K562 (cell line): ENCODE data around the gene PCP2. TPM values are rescaled to one million over a fixed set of nuclear protein-coding genes. Genes with fewer than 3 reads are reported as not detected.
A peak's percentile ranks its signal among the peaks of the same experiment; 100 is the strongest.

Experiments
- BDP1 ChIP-seq: IDR thresholded peaks from 3 replicates; pipeline ENCODE4 v1.6.1; 2011; ENCODE audit not compliant: insufficient read length, insufficient read depth
- ETV5 ChIP-seq: sonication (generic); formaldehyde crosslinking; IDR thresholded peaks from 2 replicates; pipeline ENCODE4 v1.4.0; 2020; ENCODE audit warnings: low read depth, mild to moderate bottlenecking, missing genetic modification reagents
- GTF2E2 ChIP-seq: fragments of 200-800 bp; sonication (Bioruptor generic); IDR thresholded peaks from 2 replicates; pipeline ENCODE4 v1.6.1; 2016; ENCODE audit warnings: missing genetic modification characterization, missing compliant biosample characterization
- L3MBTL2 ChIP-seq: fragments of 450-650 bp; IDR thresholded peaks from 2 replicates; pipeline ENCODE4 v1.6.1; 2016; ENCODE audit warnings: mild to moderate bottlenecking, moderate library complexity
- PHB2 ChIP-seq: fragments of 450-650 bp; IDR thresholded peaks from 2 replicates; pipeline ENCODE4 v1.6.1; 2017; ENCODE audit warnings: low read depth
- POLR2B ChIP-seq: fragments of 450-650 bp; IDR thresholded peaks from 2 replicates; pipeline ENCODE4 v1.6.1; 2018; ENCODE audit warnings: low read depth; ENCODE audit not compliant: partially characterized antibody
- PPARD ChIP-seq: fragments of 250-450 bp; sonication (Bioruptor Pico); IDR thresholded peaks from 2 replicates; pipeline ENCODE4 v1.8.0; 2022; ENCODE audit warnings: inconsistent platforms, mild to moderate bottlenecking, moderate library complexity
- TCF7 ChIP-seq: sonication (generic); IDR thresholded peaks from 2 replicates; pipeline ENCODE4 v1.6.1; 2016; ENCODE audit warnings: antibody characterized with exemption, borderline replicate concordance
- TFAM ChIP-seq: fragments of 250-450 bp; sonication (Bioruptor Pico); conservative IDR thresholded peaks from 2 replicates; pipeline ENCODE4 v1.5.0; 2021; ENCODE audit warnings: mild to moderate bottlenecking, moderate library complexity
- ZNF324 ChIP-seq: fragments of 250-450 bp; sonication (Bioruptor Pico); IDR thresholded peaks from 2 replicates; pipeline ENCODE4 v1.4.0; 2020; ENCODE audit warnings: mild to moderate bottlenecking
- ZNF431 ChIP-seq: sonication (generic); formaldehyde crosslinking; IDR thresholded peaks from 2 replicates; pipeline ENCODE4 v1.8.0; 2022; ENCODE audit warnings: mild to moderate bottlenecking, missing genetic modification reagents
- ZNF583 ChIP-seq: fragments of 250-450 bp; sonication (Bioruptor Pico); IDR thresholded peaks from 2 replicates; pipeline ENCODE4 v1.4.0; 2020
- polyA plus RNA-seq, 8 experiments: library from polyadenylated mRNA; depleted of rRNA in 4 of 8; stranded (reverse) in 5 of 8; unstranded in 3 of 8; fragments of >200 nt; fragmentation: Nextera tagmentation in 2 of 8; fragmentation: Illumina TruSeq in 1 of 8; extraction: Ambion mirVana in 2 of 8; extraction: Trizol in 1 of 8; gene quantifications; 2 replicates each; pipeline versions ENCODE4 v1.2.1 to v1.2.3, GENCODE V29; 2011 to 2014; ENCODE audit warnings: inconsistent platforms in 1 of 8, missing spikeins in 1 of 8
- total RNA-seq, 7 experiments: library from RNA; depleted of rRNA in 6 of 7; stranded (reverse); fragments of >200 nt in 6 of 7; fragmentation: Illumina TruSeq in 2 of 7; extraction: Trizol in 2 of 7; gene quantifications; 2 replicates each; pipeline versions ENCODE4 v1.2.1 to v1.2.3, GENCODE V29; 2011 to 2021; ENCODE audit warnings: low replicate concordance in 1 of 7
- TF ChIP-seq, protein P1 (sequence below): fragments of 450-650 bp; IDR thresholded peaks from 2 replicates; pipeline ENCODE4 v1.7.1; 2018; ENCODE audit warnings: mild to moderate bottlenecking, low read depth; ENCODE audit not compliant: partially characterized antibody
- TF ChIP-seq, protein P2 (sequence below): fragments of 250-450 bp; sonication (Bioruptor Pico); IDR thresholded peaks from 2 replicates; pipeline ENCODE4 v1.5.0; 2021; ENCODE audit warnings: mild to moderate bottlenecking, borderline replicate concordance
- TF ChIP-seq, protein P3 (sequence below): sonication (generic); formaldehyde crosslinking; IDR thresholded peaks from 2 replicates; pipeline ENCODE4 v1.8.1; 2023; ENCODE audit warnings: missing genetic modification reagents, mild to moderate bottlenecking, borderline replicate concordance
- TF ChIP-seq, protein P4 (sequence below): fragments of 250-450 bp; sonication (Bioruptor Pico); IDR thresholded peaks from 2 replicates; pipeline ENCODE4 v1.9.0; 2021; ENCODE audit warnings: mild to moderate bottlenecking, inconsistent platforms

The PCP2 gene
- total and polyA plus RNA-seq, 9 of the 15 experiments (the other 6 are each of a cell fraction or from before 2014, with no cell fraction given), result 0.17 to 1.3 (median 0.49) TPM; not detected in 3

DNA sequence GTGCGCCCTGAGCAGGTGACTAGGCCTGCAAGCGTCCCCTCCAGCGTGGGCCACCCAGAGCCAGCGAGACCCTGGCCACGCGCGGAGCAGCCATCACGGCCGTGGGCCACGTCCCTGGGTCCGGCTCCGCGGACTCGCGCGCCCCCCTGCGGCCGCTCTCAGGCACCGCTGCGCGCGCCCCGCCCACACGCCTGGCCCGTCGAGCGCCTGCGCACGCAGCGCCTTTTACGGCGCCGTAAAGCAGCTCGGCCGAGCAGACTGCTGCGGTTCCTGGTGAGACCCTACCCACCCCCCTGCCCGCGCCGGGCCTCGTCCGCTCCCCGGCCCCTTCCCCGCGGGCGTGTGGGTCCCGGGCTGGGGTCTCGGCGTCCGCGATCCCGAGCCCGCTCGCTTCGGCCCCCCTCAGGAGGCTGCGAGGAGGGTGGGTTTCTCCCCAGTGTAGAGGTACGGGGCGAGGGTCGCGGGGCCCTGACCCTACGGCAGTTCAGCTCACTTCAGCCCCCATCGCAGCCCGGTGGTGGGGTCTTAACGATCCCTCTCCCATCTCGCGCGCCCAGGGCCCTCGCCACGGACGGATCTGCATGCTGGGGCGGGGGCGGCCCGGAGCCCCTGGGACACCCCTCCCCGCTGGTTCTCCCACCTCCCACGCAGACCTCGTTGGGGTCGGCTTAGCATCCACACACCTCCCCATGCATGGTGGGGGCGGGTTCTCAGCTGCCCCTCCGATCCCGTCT, 47.3 kb upstream of the PCP2 start, which contains the start of gene TRAPPC5 (continued):
- TF ChIP-seq, protein P1, sequence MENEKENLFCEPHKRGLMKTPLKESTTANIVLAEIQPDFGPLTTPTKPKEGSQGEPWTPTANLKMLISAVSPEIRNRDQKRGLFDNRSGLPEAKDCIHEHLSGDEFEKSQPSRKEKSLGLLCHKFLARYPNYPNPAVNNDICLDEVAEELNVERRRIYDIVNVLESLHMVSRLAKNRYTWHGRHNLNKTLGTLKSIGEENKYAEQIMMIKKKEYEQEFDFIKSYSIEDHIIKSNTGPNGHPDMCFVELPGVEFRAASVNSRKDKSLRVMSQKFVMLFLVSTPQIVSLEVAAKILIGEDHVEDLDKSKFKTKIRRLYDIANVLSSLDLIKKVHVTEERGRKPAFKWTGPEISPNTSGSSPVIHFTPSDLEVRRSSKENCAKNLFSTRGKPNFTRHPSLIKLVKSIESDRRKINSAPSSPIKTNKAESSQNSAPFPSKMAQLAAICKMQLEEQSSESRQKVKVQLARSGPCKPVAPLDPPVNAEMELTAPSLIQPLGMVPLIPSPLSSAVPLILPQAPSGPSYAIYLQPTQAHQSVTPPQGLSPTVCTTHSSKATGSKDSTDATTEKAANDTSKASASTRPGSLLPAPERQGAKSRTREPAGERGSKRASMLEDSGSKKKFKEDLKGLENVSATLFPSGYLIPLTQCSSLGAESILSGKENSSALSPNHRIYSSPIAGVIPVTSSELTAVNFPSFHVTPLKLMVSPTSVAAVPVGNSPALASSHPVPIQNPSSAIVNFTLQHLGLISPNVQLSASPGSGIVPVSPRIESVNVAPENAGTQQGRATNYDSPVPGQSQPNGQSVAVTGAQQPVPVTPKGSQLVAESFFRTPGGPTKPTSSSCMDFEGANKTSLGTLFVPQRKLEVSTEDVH, result no peak
- TF ChIP-seq PHB2 (no peak), TCF7 (no peak), ETV5 (CRISPR knock-in tag) (no peak), GTF2E2 (tag) (no peak), ZNF324 (CRISPR knock-in tag) (no peak), ZNF431 (CRISPR knock-in tag) (0 out of 2 replicates have a peak, but pooled peaks have one; percentile 10), BDP1 (no peak), PPARD (CRISPR knock-in tag) (no peak), L3MBTL2 (peak; percentile 81; the same call in 1 of the 2 replicates), ZNF583 (CRISPR knock-in tag) (no peak), TFAM (CRISPR knock-in tag) (no peak), POLR2B (peak; percentile 37)
- TF ChIP-seq, protein P2, sequence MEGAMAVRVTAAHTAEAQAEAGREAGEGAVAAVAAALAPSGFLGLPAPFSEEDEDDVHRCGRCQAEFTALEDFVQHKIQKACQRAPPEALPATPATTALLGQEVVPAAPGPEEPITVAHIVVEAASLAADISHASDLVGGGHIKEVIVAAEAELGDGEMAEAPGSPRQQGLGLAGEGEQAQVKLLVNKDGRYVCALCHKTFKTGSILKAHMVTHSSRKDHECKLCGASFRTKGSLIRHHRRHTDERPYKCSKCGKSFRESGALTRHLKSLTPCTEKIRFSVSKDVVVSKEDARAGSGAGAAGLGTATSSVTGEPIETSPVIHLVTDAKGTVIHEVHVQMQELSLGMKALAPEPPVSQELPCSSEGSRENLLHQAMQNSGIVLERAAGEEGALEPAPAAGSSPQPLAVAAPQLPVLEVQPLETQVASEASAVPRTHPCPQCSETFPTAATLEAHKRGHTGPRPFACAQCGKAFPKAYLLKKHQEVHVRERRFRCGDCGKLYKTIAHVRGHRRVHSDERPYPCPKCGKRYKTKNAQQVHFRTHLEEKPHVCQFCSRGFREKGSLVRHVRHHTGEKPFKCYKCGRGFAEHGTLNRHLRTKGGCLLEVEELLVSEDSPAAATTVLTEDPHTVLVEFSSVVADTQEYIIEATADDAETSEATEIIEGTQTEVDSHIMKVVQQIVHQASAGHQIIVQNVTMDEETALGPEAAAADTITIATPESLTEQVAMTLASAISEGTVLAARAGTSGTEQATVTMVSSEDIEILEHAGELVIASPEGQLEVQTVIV (CRISPR knock-in tag), result peak; percentile 97
- TF ChIP-seq, protein P3, sequence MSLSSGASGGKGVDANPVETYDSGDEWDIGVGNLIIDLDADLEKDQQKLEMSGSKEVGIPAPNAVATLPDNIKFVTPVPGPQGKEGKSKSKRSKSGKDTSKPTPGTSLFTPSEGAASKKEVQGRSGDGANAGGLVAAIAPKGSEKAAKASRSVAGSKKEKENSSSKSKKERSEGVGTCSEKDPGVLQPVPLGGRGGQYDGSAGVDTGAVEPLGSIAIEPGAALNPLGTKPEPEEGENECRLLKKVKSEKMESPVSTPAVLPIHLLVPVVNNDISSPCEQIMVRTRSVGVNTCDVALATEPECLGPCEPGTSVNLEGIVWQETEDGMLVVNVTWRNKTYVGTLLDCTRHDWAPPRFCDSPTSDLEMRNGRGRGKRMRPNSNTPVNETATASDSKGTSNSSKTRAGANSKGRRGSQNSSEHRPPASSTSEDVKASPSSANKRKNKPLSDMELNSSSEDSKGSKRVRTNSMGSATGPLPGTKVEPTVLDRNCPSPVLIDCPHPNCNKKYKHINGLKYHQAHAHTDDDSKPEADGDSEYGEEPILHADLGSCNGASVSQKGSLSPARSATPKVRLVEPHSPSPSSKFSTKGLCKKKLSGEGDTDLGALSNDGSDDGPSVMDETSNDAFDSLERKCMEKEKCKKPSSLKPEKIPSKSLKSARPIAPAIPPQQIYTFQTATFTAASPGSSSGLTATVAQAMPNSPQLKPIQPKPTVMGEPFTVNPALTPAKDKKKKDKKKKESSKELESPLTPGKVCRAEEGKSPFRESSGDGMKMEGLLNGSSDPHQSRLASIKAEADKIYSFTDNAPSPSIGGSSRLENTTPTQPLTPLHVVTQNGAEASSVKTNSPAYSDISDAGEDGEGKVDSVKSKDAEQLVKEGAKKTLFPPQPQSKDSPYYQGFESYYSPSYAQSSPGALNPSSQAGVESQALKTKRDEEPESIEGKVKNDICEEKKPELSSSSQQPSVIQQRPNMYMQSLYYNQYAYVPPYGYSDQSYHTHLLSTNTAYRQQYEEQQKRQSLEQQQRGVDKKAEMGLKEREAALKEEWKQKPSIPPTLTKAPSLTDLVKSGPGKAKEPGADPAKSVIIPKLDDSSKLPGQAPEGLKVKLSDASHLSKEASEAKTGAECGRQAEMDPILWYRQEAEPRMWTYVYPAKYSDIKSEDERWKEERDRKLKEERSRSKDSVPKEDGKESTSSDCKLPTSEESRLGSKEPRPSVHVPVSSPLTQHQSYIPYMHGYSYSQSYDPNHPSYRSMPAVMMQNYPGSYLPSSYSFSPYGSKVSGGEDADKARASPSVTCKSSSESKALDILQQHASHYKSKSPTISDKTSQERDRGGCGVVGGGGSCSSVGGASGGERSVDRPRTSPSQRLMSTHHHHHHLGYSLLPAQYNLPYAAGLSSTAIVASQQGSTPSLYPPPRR, result no peak
- TF ChIP-seq, protein P4, sequence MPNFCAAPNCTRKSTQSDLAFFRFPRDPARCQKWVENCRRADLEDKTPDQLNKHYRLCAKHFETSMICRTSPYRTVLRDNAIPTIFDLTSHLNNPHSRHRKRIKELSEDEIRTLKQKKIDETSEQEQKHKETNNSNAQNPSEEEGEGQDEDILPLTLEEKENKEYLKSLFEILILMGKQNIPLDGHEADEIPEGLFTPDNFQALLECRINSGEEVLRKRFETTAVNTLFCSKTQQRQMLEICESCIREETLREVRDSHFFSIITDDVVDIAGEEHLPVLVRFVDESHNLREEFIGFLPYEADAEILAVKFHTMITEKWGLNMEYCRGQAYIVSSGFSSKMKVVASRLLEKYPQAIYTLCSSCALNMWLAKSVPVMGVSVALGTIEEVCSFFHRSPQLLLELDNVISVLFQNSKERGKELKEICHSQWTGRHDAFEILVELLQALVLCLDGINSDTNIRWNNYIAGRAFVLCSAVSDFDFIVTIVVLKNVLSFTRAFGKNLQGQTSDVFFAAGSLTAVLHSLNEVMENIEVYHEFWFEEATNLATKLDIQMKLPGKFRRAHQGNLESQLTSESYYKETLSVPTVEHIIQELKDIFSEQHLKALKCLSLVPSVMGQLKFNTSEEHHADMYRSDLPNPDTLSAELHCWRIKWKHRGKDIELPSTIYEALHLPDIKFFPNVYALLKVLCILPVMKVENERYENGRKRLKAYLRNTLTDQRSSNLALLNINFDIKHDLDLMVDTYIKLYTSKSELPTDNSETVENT (CRISPR knock-in tag), result no peak
